HepG2 (cell line): ENCODE data around the gene SNRNP48. TPM values are rescaled to one million over a fixed set of nuclear protein-coding genes. Genes with fewer than 3 reads are reported as not detected.
A peak's percentile ranks its signal among the peaks of the same experiment; 100 is the strongest.

Experiments used
- MAZ ChIP-seq, 2 experiments: sonication (generic) in 1 of 2; formaldehyde crosslinking in 1 of 2; IDR thresholded peaks; 2 replicates each; pipeline versions ENCODE4 v1.5.0 to v1.6.1; 2012 to 2020; ENCODE audit warnings: low read depth in 2 of 2, mild to moderate bottlenecking in 2 of 2, borderline replicate concordance in 1 of 2, improper control_type of control experiment in 1 of 2, low read length in 1 of 2, missing genetic modification reagents in 1 of 2, moderate library complexity in 1 of 2
- MIER3 ChIP-seq: IDR thresholded peaks from 2 replicates; pipeline ENCODE4 v1.6.1; 2016; ENCODE audit warnings: missing compliant biosample characterization, borderline replicate concordance
- RCOR2 ChIP-seq: IDR thresholded peaks from 2 replicates; pipeline ENCODE4 v1.6.1; 2016; ENCODE audit warnings: missing biosample characterization, missing genetic modification reagents
- SIN3B ChIP-seq: fragments of 150-350 bp; IDR thresholded peaks from 2 replicates; pipeline ENCODE4 v1.6.1; 2014; ENCODE audit warnings: low read length
- SP140L ChIP-seq: sonication (generic); formaldehyde crosslinking; IDR thresholded peaks from 2 replicates; pipeline ENCODE4 v1.4.0; 2020; ENCODE audit warnings: missing genetic modification reagents, borderline replicate concordance
- STAG1 ChIP-seq: sonication (generic); formaldehyde crosslinking; IDR thresholded peaks from 2 replicates; pipeline ENCODE4 v1.4.0; 2020; ENCODE audit warnings: missing genetic modification reagents
- XBP1 ChIP-seq: sonication (generic); formaldehyde crosslinking; IDR thresholded peaks from 2 replicates; pipeline ENCODE4 v1.5.0; 2020; ENCODE audit warnings: missing genetic modification reagents
- ZFP1 ChIP-seq: IDR thresholded peaks from 2 replicates; pipeline ENCODE4 v1.6.1; 2016
- ZFP36L2 ChIP-seq: sonication (generic); formaldehyde crosslinking; IDR thresholded peaks from 2 replicates; pipeline ENCODE4 v1.4.0; 2020; ENCODE audit warnings: missing genetic modification reagents
- ZNF136 ChIP-seq: sonication (generic); formaldehyde crosslinking; IDR thresholded peaks from 2 replicates; pipeline ENCODE4 v1.8.1; 2022; ENCODE audit warnings: low read depth, mild to moderate bottlenecking, moderate library complexity, missing genetic modification reagents
- ZNF251 ChIP-seq: sonication (generic); formaldehyde crosslinking; IDR thresholded peaks from 2 replicates; pipeline ENCODE4 v1.9.0; 2021; ENCODE audit warnings: mild to moderate bottlenecking, missing genetic modification reagents
- polyA plus RNA-seq, 8 experiments: library from polyadenylated mRNA; depleted of rRNA in 3 of 8; stranded (reverse) in 7 of 8; unstranded in 1 of 8; fragments of >200 nt; fragmentation: Illumina TruSeq in 4 of 8; extraction: Trizol in 4 of 8; gene quantifications; 2 replicates each; pipeline versions ENCODE4 v1.2.1 to v1.2.3, GENCODE V29; 2011 to 2016; ENCODE audit warnings: low read depth in 4 of 8, missing spikeins in 1 of 8, mixed read lengths in 1 of 8; ENCODE audit not compliant: insufficient read depth in 1 of 8
- total RNA-seq, 5 experiments: library from RNA; depleted of rRNA; stranded (reverse); fragments of >200 nt; fragmentation: Illumina TruSeq; extraction: Trizol; gene quantifications; 2 replicates each; pipeline ENCODE4 v1.2.3, GENCODE V29; 2016; ENCODE audit warnings: low read depth in 1 of 5
- TF ChIP-seq, protein P1 (sequence below): sonication (generic); formaldehyde crosslinking; IDR thresholded peaks from 2 replicates; pipeline ENCODE4 v1.4.0; 2020; ENCODE audit warnings: missing genetic modification reagents
- TF ChIP-seq, protein P2 (sequence below): sonication (generic); formaldehyde crosslinking; IDR thresholded peaks from 2 replicates; pipeline ENCODE4 v1.5.0; 2020; ENCODE audit warnings: mild to moderate bottlenecking, missing genetic modification reagents, borderline replicate concordance
- TF ChIP-seq, protein P3 (sequence below): sonication (generic); formaldehyde crosslinking; conservative IDR thresholded peaks from 2 replicates; pipeline ENCODE4 v1.5.0; 2020; ENCODE audit warnings: missing genetic modification reagents
- TF ChIP-seq, protein P4 (sequence below): sonication (generic); formaldehyde crosslinking; conservative IDR thresholded peaks from 2 replicates; pipeline ENCODE4 v1.4.0; 2020; ENCODE audit warnings: mild to moderate bottlenecking, missing genetic modification reagents, moderate library complexity

Gene SNRNP48
- total and polyA plus RNA-seq, 2 of the 13 experiments (the other 11 are each of a cell fraction or from before 2014, with no cell fraction given) = 17.5 to 47.5 TPM

DNA sequence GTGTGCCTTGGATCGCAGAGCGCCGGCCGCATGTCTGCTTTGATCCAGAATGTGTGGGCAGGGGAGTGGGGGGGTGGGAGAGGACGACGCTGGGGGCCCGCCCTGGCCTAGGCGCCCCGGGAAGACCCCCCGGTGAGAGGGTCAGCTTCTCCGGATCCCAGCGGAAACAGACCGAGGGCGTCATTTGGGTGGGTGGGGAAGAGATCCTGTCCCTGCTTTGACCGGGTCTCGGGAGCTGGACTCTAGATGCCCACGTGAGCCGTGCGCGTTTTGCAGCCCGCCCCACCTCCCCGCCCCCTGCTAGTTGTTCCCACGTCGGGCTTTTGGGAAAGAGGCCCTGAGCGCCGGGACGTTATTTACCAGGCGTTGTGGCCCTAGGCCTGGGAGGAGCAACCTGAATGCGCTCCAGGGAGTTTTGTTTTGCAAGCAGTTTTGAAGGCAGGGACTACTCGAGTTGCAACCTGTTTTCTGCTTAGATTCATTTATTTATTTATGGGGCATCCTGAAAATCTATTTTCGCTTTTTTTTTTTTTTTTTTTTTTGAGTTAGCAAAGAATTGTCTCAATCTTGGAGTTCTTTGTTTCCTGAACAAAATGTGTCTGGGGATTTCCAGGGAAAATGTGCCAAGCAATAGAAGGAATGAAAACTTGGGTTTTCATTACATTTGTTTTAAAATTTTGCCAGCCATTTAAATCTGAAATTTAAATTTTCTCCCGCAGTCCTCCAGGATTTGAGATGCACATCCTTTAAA lies 46.9 kb upstream of the SNRNP48 start (continued):
- TF ChIP-seq ZNF251 = no peak
- no peak for TF ChIP-seq SP140L (CRISPR knock-in tag)
- peak; percentile 41; the same call in 1 of the 2 replicates for TF ChIP-seq ZFP1 (CRISPR knock-in tag)
- TF ChIP-seq MAZ (IDR thresholded peaks at IDR 0.05; ENCODE audit: borderline replicate concordance, low read depth, low read length) = peak; percentile 77; the same call in 1 of the 2 replicates
- TF ChIP-seq MAZ (CRISPR knock-in tag; IDR thresholded peaks at IDR 0.05; ENCODE audit: low read depth) = peak; percentile 70
- TF ChIP-seq ZFP36L2 (CRISPR knock-in tag) = no peak
- TF ChIP-seq, protein P1, sequence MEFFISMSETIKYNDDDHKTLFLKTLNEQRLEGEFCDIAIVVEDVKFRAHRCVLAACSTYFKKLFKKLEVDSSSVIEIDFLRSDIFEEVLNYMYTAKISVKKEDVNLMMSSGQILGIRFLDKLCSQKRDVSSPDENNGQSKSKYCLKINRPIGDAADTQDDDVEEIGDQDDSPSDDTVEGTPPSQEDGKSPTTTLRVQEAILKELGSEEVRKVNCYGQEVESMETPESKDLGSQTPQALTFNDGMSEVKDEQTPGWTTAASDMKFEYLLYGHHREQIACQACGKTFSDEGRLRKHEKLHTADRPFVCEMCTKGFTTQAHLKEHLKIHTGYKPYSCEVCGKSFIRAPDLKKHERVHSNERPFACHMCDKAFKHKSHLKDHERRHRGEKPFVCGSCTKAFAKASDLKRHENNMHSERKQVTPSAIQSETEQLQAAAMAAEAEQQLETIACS (CRISPR knock-in tag) = no peak
- peak; percentile 17; the same call in 1 of the 2 replicates for TF ChIP-seq STAG1 (CRISPR knock-in tag)
- TF ChIP-seq, protein P2, sequence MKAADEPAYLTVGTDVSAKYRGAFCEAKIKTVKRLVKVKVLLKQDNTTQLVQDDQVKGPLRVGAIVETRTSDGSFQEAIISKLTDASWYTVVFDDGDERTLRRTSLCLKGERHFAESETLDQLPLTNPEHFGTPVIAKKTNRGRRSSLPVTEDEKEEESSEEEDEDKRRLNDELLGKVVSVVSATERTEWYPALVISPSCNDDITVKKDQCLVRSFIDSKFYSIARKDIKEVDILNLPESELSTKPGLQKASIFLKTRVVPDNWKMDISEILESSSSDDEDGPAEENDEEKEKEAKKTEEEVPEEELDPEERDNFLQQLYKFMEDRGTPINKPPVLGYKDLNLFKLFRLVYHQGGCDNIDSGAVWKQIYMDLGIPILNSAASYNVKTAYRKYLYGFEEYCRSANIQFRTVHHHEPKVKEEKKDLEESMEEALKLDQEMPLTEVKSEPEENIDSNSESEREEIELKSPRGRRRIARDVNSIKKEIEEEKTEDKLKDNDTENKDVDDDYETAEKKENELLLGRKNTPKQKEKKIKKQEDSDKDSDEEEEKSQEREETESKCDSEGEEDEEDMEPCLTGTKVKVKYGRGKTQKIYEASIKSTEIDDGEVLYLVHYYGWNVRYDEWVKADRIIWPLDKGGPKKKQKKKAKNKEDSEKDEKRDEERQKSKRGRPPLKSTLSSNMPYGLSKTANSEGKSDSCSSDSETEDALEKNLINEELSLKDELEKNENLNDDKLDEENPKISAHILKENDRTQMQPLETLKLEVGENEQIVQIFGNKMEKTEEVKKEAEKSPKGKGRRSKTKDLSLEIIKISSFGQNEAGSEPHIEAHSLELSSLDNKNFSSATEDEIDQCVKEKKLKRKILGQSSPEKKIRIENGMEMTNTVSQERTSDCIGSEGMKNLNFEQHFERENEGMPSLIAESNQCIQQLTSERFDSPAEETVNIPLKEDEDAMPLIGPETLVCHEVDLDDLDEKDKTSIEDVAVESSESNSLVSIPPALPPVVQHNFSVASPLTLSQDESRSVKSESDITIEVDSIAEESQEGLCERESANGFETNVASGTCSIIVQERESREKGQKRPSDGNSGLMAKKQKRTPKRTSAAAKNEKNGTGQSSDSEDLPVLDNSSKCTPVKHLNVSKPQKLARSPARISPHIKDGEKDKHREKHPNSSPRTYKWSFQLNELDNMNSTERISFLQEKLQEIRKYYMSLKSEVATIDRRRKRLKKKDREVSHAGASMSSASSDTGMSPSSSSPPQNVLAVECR = peak; percentile 78; the same call in 1 of the 2 replicates
- no peak for TF ChIP-seq SIN3B
- TF ChIP-seq, protein P3, sequence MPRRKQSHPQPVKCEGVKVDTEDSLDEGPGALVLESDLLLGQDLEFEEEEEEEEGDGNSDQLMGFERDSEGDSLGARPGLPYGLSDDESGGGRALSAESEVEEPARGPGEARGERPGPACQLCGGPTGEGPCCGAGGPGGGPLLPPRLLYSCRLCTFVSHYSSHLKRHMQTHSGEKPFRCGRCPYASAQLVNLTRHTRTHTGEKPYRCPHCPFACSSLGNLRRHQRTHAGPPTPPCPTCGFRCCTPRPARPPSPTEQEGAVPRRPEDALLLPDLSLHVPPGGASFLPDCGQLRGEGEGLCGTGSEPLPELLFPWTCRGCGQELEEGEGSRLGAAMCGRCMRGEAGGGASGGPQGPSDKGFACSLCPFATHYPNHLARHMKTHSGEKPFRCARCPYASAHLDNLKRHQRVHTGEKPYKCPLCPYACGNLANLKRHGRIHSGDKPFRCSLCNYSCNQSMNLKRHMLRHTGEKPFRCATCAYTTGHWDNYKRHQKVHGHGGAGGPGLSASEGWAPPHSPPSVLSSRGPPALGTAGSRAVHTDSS (CRISPR knock-in tag) = no peak
- TF ChIP-seq, protein P4, sequence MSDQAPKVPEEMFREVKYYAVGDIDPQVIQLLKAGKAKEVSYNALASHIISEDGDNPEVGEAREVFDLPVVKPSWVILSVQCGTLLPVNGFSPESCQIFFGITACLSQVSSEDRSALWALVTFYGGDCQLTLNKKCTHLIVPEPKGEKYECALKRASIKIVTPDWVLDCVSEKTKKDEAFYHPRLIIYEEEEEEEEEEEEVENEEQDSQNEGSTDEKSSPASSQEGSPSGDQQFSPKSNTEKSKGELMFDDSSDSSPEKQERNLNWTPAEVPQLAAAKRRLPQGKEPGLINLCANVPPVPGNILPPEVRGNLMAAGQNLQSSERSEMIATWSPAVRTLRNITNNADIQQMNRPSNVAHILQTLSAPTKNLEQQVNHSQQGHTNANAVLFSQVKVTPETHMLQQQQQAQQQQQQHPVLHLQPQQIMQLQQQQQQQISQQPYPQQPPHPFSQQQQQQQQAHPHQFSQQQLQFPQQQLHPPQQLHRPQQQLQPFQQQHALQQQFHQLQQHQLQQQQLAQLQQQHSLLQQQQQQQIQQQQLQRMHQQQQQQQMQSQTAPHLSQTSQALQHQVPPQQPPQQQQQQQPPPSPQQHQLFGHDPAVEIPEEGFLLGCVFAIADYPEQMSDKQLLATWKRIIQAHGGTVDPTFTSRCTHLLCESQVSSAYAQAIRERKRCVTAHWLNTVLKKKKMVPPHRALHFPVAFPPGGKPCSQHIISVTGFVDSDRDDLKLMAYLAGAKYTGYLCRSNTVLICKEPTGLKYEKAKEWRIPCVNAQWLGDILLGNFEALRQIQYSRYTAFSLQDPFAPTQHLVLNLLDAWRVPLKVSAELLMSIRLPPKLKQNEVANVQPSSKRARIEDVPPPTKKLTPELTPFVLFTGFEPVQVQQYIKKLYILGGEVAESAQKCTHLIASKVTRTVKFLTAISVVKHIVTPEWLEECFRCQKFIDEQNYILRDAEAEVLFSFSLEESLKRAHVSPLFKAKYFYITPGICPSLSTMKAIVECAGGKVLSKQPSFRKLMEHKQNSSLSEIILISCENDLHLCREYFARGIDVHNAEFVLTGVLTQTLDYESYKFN (CRISPR knock-in tag) = peak; percentile 60; the same call in 1 of the 2 replicates
- TF ChIP-seq XBP1 = no peak
- peak; percentile 65; the same call in 1 of the 2 replicates for TF ChIP-seq ZNF136 (CRISPR knock-in tag)
- TF ChIP-seq MIER3 (CRISPR knock-in tag) = peak; percentile 56; the same call in 1 of the 2 replicates
- TF ChIP-seq RCOR2 = no peak; the same call in 1 of the 2 replicates
